Activated CD4-positive, alpha-beta T cell treated with anti-CD3 and anti-CD28 coated beads, Interleukin-2, amount 10 ng/mL, durations not matched to agents 24 days and 14 days (primary cell): ENCODE results near the gene HOXB4. TPM values are rescaled to one million over a fixed set of nuclear protein-coding genes. Genes with fewer than 3 reads are reported as not detected.

ENCODE experiments used
- total RNA-seq: library from RNA; stranded (reverse); gene quantifications from 2 replicates; pipeline ENCODE4 v1.2.3, GENCODE V29; 2022

Gene HOXB4
- total RNA-seq, 1 donor from 2014 or later: 3.6 TPM

Other genes with a start within 250 kb of the HOXB4 start
- 59.3 and 63.1 TPM in 2 replicates for gene SKAP1, start 148.1 kb downstream of the HOXB4 start, total RNA-seq
- not detected in 2 replicates for gene HOXB1, start 47.3 kb downstream of the HOXB4 start, total RNA-seq
- gene HOXB2, start 33.2 kb downstream of the HOXB4 start, total RNA-seq: 26.0 and 28.1 TPM in 2 replicates
- 3.6 and 3.7 TPM in 2 replicates for gene HOXB3, start 11.9 kb upstream of the HOXB4 start, total RNA-seq
- not detected in 2 replicates for gene HOXB5, start 15.4 kb upstream of the HOXB4 start, total RNA-seq
- 0.33 and 0.36 TPM in 2 replicates for gene HOXB6, start 26.6 kb upstream of the HOXB4 start, total RNA-seq
- 0.30 and 0.36 TPM in 2 replicates for gene HOXB7, start 32.7 kb upstream of the HOXB4 start, total RNA-seq
- not detected in 2 replicates for gene HOXB8, start 36.9 kb upstream of the HOXB4 start, total RNA-seq
- gene HOXB9, start 48.0 kb upstream of the HOXB4 start, total RNA-seq: 0.21 and 0.30 TPM in 2 replicates
- gene PRAC1, start 144.2 kb upstream of the HOXB4 start, total RNA-seq: not detected in 2 replicates
- not detected in 2 replicates for gene PRAC2, start 144.8 kb upstream of the HOXB4 start, total RNA-seq
- gene HOXB13, start 150.4 kb upstream of the HOXB4 start, total RNA-seq: not detected in 2 replicates
- not detected in 2 replicates for gene TTLL6, start 238.9 kb upstream of the HOXB4 start, total RNA-seq